Testis (tissue), 3 donors: Measurements from ENCODE around the gene SHISA6. TPM values are rescaled to one million over a fixed set of nuclear protein-coding genes. Genes with fewer than 3 reads are reported as not detected.

Experiments
- DNase-seq: peaks from one replicate; pipeline ENCODE4 v3.0.0-alpha.2; 2019
- H3K27ac ChIP-seq, 2 donors: fragments of 200-600 bp; sonication (generic); one replicate each; pipeline ENCODE4 v1.5.1; 2019
- H3K27me3 ChIP-seq: fragments of 200-600 bp; sonication (generic); one replicate; pipeline ENCODE4 v1.5.1; 2019
- H3K36me3 ChIP-seq: fragments of 200-600 bp; sonication (generic); one replicate; pipeline ENCODE4 v1.5.1; 2017; ENCODE audit warnings: low read depth; ENCODE audit errors: missing control alignments
- H3K4me1 ChIP-seq: fragments of 200-600 bp; sonication (generic); one replicate; pipeline ENCODE4 v1.5.1; 2019
- H3K4me3 ChIP-seq, 2 donors: fragments of 200-600 bp; sonication (generic); one replicate each; pipeline ENCODE4 v1.5.1; 2017 to 2019
- H3K9me3 ChIP-seq: fragments of 200-600 bp; sonication (generic); one replicate; pipeline ENCODE4 v1.5.1; 2017
- CTCF ChIP-seq, 3 experiments: fragments of 450-650 bp in 2 of 3; fragments of 200-600 bp in 1 of 3; sonication (generic) in 1 of 3; IDR thresholded peaks; one replicate each; pipeline ENCODE4 v1.5.1; 2016 to 2019; ENCODE audit warnings: antibody characterized with exemption in 3 of 3, mild to moderate bottlenecking in 2 of 3, moderate library complexity in 1 of 3
- POLR2A ChIP-seq: fragments of 450-650 bp; IDR thresholded peaks from one replicate; pipeline ENCODE4 v1.6.1; 2017; ENCODE audit warnings: antibody characterized with exemption, mild to moderate bottlenecking, moderate library complexity
- WGBS, 2 donors: methylation state at CpG; one replicate each; pipeline ENCODE4 v1.1.5; 2018; 5-methylcytosine and 5-hydroxymethylcytosine counted together
- intact Hi-C: fragments of 100-400 bp; cut with DNase I; formaldehyde crosslinking; loops from one replicate; pipeline ENCODE4 v1.15.1; 2023; ENCODE audit warnings: low total_unique reads
- polyA plus RNA-seq: library from polyadenylated mRNA; stranded (reverse); fragments of 350-450 nt; fragmentation: Illumina TruSeq; extraction: RNeasy Lipid Tissue Mini Kit (QIAGEN cat#74804); gene quantifications from one replicate; pipeline ENCODE4 v1.2.3, GENCODE V29; 2014; ENCODE audit warnings: low read depth, low replicate concordance; ENCODE audit not compliant: insufficient read depth
- total RNA-seq, 2 donors: library from RNA; depleted of rRNA; stranded (reverse); fragments of >200 nt; gene quantifications; one replicate each; pipeline ENCODE4 v1.2.3, GENCODE V29; 2016

Gene SHISA6
- total and polyA plus RNA-seq, 3 donors from 2014 or later = 4.0 to 10.3 (median 7.5) TPM

GRCh38 chr17:11458279-11458678, 217.3 kb downstream of the SHISA6 start:
- intact Hi-C loops = no loop called here
- WGBS, 2 donors = 91 to 98% methylated on average over 4 of the region's 4 CpGs
- Histone ChIP-seq H3K4me1 (no peaks in the 10 kb centered on the region), H3K27ac (no peak overlapping the region), H3K4me3 (no peak overlapping the region), H3K9me3 (no peaks in the 10 kb centered on the region), H3K36me3 (no peaks in the 10 kb centered on the region), H3K27me3 (no peaks in the 10 kb centered on the region)
- TF ChIP-seq POLR2A (no peak), CTCF (IDR thresholded peaks at IDR 0.05) (no peak)
- no peak for DNase-seq

DNA sequence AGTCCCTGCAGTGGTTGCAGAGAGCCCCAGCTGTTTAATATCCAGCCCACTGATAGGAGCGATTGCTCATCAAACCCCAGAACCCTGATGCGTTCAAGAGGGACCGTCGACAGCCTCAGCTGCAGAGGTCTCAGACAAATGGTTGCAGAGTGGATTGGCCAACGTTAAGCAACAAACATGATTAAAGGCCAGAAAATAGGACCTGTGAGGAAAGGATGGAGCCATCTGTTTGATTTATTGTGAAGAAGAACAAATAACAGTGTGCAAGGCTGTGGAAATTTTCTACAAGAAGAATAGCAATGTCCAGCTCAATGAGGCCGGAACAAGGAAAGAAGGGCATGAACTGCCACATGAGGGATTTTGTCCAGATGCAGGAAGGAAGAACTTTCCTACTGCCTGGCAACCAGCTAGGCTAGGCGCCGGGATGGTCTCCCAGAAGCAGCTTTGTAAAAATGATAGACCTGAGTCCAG, 218.9 kb downstream of the SHISA6 start:
- H3K27ac ChIP-seq = no peak overlapping the region
- no peak for TF ChIP-seq CTCF (IDR thresholded peaks at IDR 0.05)
- TF ChIP-seq POLR2A = no peak
- DNase-seq = no peak
- intact Hi-C loops = no loop called here
- H3K27me3 ChIP-seq = no peaks in the 10 kb centered on the region
- no peaks in the 10 kb centered on the region for H3K9me3 ChIP-seq
- no peak overlapping the region for H3K4me3 ChIP-seq
- H3K4me1 ChIP-seq = no peaks in the 10 kb centered on the region
- 59 to 68% methylated on average over 8 of the region's 8 CpGs for WGBS, 2 donors
- H3K36me3 ChIP-seq = no peaks in the 10 kb centered on the region

- no peak for DNase-seq
- WGBS, 2 donors = 82 to 100% methylated on average over 1 of the region's 1 CpG
- intact Hi-C loops = no loop called here
- H3K36me3 ChIP-seq = no peaks in the 10 kb centered on the region
- H3K9me3 ChIP-seq = no peaks in the 10 kb centered on the region
- H3K4me1 ChIP-seq = no peaks in the 10 kb centered on the region
- H3K27me3 ChIP-seq = no peaks in the 10 kb centered on the region
- H3K27ac ChIP-seq = no peak overlapping the region
- no peak overlapping the region for H3K4me3 ChIP-seq
- TF ChIP-seq POLR2A (no peak), CTCF (IDR thresholded peaks at IDR 0.05) (no peak)
Observed at GRCh38 chr17:11461993-11462548, 221.1 kb downstream of the SHISA6 start.

- Histone ChIP-seq H3K9me3 (no peaks in the 10 kb centered on the region), H3K27me3 (no peaks in the 10 kb centered on the region), H3K4me1 (no peaks in the 10 kb centered on the region), H3K27ac (no peak overlapping the region), H3K4me3 (no peak overlapping the region), H3K36me3 (no peaks in the 10 kb centered on the region)
- no peak for DNase-seq
- intact Hi-C loops = no loop called here
- TF ChIP-seq CTCF (IDR thresholded peaks at IDR 0.05) = no peak
- no peak for TF ChIP-seq POLR2A
- WGBS, 2 donors = 81 to 89% methylated on average over 2 of the region's 2 CpGs
Observed at GRCh38 chr17:11467639-11468038, 226.6 kb downstream of the SHISA6 start.
